PC-9 (cell line): Measurements from ENCODE around the gene GMDS. TPM values are rescaled to one million over a fixed set of nuclear protein-coding genes. Genes with fewer than 3 reads are reported as not detected.

ENCODE experiments used
- BruUV-seq: library from RNA; stranded (reverse); fragments of 400-500 nt; replicated peaks from 2 replicates; lab custom pipeline; 2021; lab: Mats Ljungman, UMichigan
- CTCF ChIA-PET: fragments of 300-600 bp; sonication (Branson Sonifier 250); formaldehyde crosslinking; loops from one replicate; lab custom pipeline; 2022; ENCODE audit warnings: antibody characterized with exemption; lab: Charles Lee
- POLR2A ChIA-PET: fragments of 300-600 bp; sonication (Branson Sonifier 250); formaldehyde crosslinking; loops from one replicate; lab custom pipeline; 2022; ENCODE audit warnings: antibody characterized with exemption; ENCODE audit not compliant: unreplicated experiment; lab: Charles Lee
- DNase-seq, 2 experiments: peaks; one replicate each; pipeline versions ENCODE4 v3.0.0 to v3.0.0-alpha.2; 2015 to 2022; ENCODE audit warnings: mixed read lengths in 1 of 2
- H2AFZ ChIP-seq: fragments of 200-600 bp; sonication (generic); 2 replicates; pipeline ENCODE4 v1.8.1; 2017; ENCODE audit warnings: antibody characterized with exemption
- H3F3A ChIP-seq: fragments of 200-600 bp; sonication (generic); 2 replicates; pipeline ENCODE4 v1.8.1; 2017; ENCODE audit warnings: antibody characterized with exemption, mild to moderate bottlenecking, low read depth; ENCODE audit not compliant: insufficient read depth
- H3K27ac ChIP-seq: fragments of 200-600 bp; sonication (generic); 2 replicates; pipeline ENCODE4 v1.6.1; 2016; ENCODE audit warnings: mixed run types
- H3K27me3 ChIP-seq: fragments of 200-600 bp; sonication (generic); 2 replicates; pipeline ENCODE4 v1.6.1; 2016; ENCODE audit warnings: low read depth, mixed run types; ENCODE audit not compliant: insufficient read depth
- H3K36me3 ChIP-seq: fragments of 200-600 bp; sonication (generic); 2 replicates; pipeline ENCODE4 v1.6.1; 2016; ENCODE audit warnings: low read depth, mixed run types
- H3K4me1 ChIP-seq: fragments of 200-600 bp; sonication (generic); replicated peaks from 2 replicates; pipeline ENCODE4 v1.6.1; 2016; ENCODE audit warnings: mixed run types; ENCODE audit not compliant: insufficient read depth
- H3K4me2 ChIP-seq: fragments of 200-600 bp; sonication (generic); 2 replicates; pipeline ENCODE4 v1.6.1; 2017; ENCODE audit warnings: mixed run types
- H3K4me3 ChIP-seq: fragments of 200-600 bp; sonication (generic); 2 replicates; pipeline ENCODE4 v1.6.1; 2016; ENCODE audit warnings: mixed run types
- H3K79me2 ChIP-seq: fragments of 200-600 bp; sonication (generic); 2 replicates; pipeline ENCODE4 v1.6.1; 2017; ENCODE audit warnings: low read depth, mixed run types
- H3K9me2 ChIP-seq: fragments of 200-600 bp; sonication (generic); 2 replicates; pipeline ENCODE4 v1.8.1; 2017; ENCODE audit warnings: mild to moderate bottlenecking; ENCODE audit not compliant: insufficient read depth
- H3K9me3 ChIP-seq: fragments of 200-600 bp; sonication (generic); 2 replicates; pipeline ENCODE4 v1.8.1; 2016; ENCODE audit warnings: low read depth; ENCODE audit not compliant: insufficient read depth
- H4K20me1 ChIP-seq: fragments of 200-600 bp; sonication (generic); 2 replicates; pipeline ENCODE4 v1.8.1; 2017; ENCODE audit not compliant: insufficient read depth
- CTCF ChIP-seq: fragments of 200-600 bp; sonication (generic); conservative IDR thresholded peaks from 2 replicates; pipeline ENCODE4 v1.6.1; 2017; ENCODE audit warnings: mixed run types, antibody characterized with exemption, mild to moderate bottlenecking, moderate library complexity
- EZH2 ChIP-seq: fragments of 200-600 bp; sonication (generic); IDR thresholded peaks from 2 replicates; pipeline ENCODE4 v1.8.0; 2017; ENCODE audit warnings: antibody characterized with exemption, low read depth
- intact Hi-C: fragments of 100-400 bp; cut with micrococcal nuclease; formaldehyde crosslinking; loops from one replicate; pipeline ENCODE4 v1.10.0; 2022; ENCODE audit not compliant: unreplicated experiment
- total RNA-seq: library from RNA; stranded (reverse); gene quantifications from 2 replicates; pipeline ENCODE4 v1.2.3, GENCODE V29; 2021

The GMDS gene
- total RNA-seq, 1 experiment from 2014 or later, result 30.1 TPM

DNA sequence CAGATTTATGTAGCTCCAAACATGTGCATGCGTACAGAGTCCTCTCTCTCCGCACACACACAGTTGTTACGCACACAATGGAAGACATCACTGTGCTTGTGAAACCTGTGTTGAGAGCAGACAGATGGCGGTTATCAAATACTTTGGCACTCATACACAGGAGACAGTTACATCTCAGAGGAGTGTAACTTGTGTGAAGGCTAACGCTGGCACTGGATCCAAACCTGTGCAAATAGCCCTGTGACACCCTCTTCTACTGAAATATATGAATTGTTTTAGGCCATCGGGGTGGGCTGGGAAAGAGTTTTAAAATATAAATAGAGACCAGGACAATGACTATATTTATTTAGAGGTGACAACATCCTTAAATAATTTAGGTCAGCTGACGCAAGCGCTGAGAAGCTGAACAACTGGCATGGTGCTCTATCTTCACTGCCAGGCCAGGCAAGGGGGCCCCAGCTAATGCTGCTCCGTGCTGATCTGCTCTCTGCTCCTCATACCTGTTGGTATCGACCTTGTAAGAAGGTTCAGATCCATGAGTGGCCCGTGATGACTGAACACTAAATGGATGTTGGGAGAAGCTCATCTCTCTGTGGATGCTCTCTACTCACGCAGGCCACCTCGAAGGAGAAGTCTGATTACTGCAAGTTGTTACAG lies 566.2 kb downstream of the GMDS start:
- ChIA-PET CTCF (no interaction called here), POLR2A (interaction anchor here (0.5 to 0.6 kb wide), 3 partner anchors 8 to 482 kb away, joined by 3 to 9 read pairs (median 6); no protein-coding TSS in a partner anchor)
- no peak overlapping the region for H3K4me3 ChIP-seq
- no peaks in the 10 kb centered on the region for H3F3A ChIP-seq
- no peak for TF ChIP-seq CTCF
- TF ChIP-seq EZH2, result no peak
- no peak for DNase-seq
- H3K4me2 ChIP-seq, result 0 out of 2 replicates have a peak overlapping the region, but pooled peaks have one; percentile 36
- H3K79me2 ChIP-seq, result no peaks in the 10 kb centered on the region
- H3K9me2 ChIP-seq, result no peaks in the 10 kb centered on the region
- H3K27me3 ChIP-seq, result no peaks in the 10 kb centered on the region
- H4K20me1 ChIP-seq, result no peaks in the 10 kb centered on the region
- H3K9me3 ChIP-seq, result no peaks in the 10 kb centered on the region
- H3K36me3 ChIP-seq, result no peaks in the 10 kb centered on the region
- peaks cover 13% of the 10 kb centered on the region; the same call in 1 of the 2 replicates for H3K4me1 ChIP-seq
- BruUV-seq, result no TSS peak
- intact Hi-C loops, result loop anchor here (1.0 kb wide), 1 partner anchor 9 kb away; no protein-coding TSS in a partner anchor
- no peak overlapping the region for H2AFZ ChIP-seq
- 0 out of 2 replicates have a peak overlapping the region, but pooled peaks have one; percentile 6 for H3K27ac ChIP-seq

DNA sequence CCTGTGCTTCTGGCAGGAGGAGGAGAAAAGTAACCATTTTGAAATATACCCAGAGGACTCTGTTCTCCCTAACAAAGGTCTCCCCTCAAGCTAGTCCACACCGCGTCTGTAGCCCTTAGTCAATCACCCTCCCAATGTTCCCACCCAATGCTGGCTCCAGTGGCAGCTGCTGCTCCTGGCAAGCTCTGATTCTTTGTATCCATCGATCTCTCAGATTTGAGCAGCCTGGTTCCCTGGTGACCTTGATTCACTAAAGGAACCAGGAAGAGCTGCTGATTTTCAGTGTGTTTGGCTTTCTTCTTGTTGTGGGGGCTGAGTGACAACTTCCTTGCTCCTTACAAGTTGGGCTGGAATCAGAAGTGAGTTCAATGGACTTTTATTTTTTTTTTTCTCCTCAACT lies 567.2 kb downstream of the GMDS start:
- BruUV-seq, result no TSS peak
- no peaks in the 10 kb centered on the region for H3K27me3 ChIP-seq
- CTCF ChIA-PET, result interaction anchor here (0.6 to 0.7 kb wide), 2 partner anchors 10 to 569 kb away, joined by 3 read pairs; no protein-coding TSS in a partner anchor
- no peaks in the 10 kb centered on the region for H3K36me3 ChIP-seq
- intact Hi-C loops, result no loop called here
- POLR2A ChIA-PET, result interaction anchor here (0.6 kb wide), 1 partner anchor 11 kb away, joined by 3 read pairs; no protein-coding TSS in a partner anchor
- H2AFZ ChIP-seq, result no peak overlapping the region
- H3K9me2 ChIP-seq, result no peaks in the 10 kb centered on the region
- H4K20me1 ChIP-seq, result no peaks in the 10 kb centered on the region
- TF ChIP-seq CTCF (no peak), EZH2 (no peak)
- no peak overlapping the region for H3K27ac ChIP-seq
- H3K79me2 ChIP-seq, result no peaks in the 10 kb centered on the region
- H3K4me1 ChIP-seq, result peaks cover 13% of the 10 kb centered on the region; the same call in 1 of the 2 replicates
- no peak overlapping the region for H3K4me3 ChIP-seq
- no peak overlapping the region for H3K4me2 ChIP-seq
- H3K9me3 ChIP-seq, result no peaks in the 10 kb centered on the region
- DNase-seq, result no peak
- no peaks in the 10 kb centered on the region for H3F3A ChIP-seq

GRCh38 chr6:1672379-1672778 lies 573.0 kb downstream of the GMDS start:
- POLR2A ChIA-PET, result no interaction called here
- BruUV-seq, result no TSS peak

More at GRCh38 chr6:1672379-1672778, 573.0 kb downstream of the GMDS start:
- no peak overlapping the region for H3K4me2 ChIP-seq
- H3K27ac ChIP-seq, result no peak overlapping the region
- H3F3A ChIP-seq, result peaks cover 9% of the 10 kb centered on the region
- TF ChIP-seq EZH2 (no peak), CTCF (no peak)
- no peaks in the 10 kb centered on the region for H3K27me3 ChIP-seq
- H3K4me3 ChIP-seq, result no peak overlapping the region
- CTCF ChIA-PET, result no interaction called here
- no peak for DNase-seq
- no peaks in the 10 kb centered on the region for H3K9me3 ChIP-seq
- no peaks in the 10 kb centered on the region for H3K9me2 ChIP-seq
- H3K36me3 ChIP-seq, result no peaks in the 10 kb centered on the region
- no peaks in the 10 kb centered on the region for H3K79me2 ChIP-seq
- H4K20me1 ChIP-seq, result no peaks in the 10 kb centered on the region
- H3K4me1 ChIP-seq, result peaks cover 16% of the 10 kb centered on the region
- no peak overlapping the region for H2AFZ ChIP-seq
- intact Hi-C loops, result no loop called here
